ENCODE measurements around the gene TBCD. TPM values are rescaled to one million over a fixed set of nuclear protein-coding genes. Genes with fewer than 3 reads are reported as not detected.

The TBCD gene
- total RNA-seq, 2 donors from 2014 or later: 64.0 to 123 TPM

DNA sequence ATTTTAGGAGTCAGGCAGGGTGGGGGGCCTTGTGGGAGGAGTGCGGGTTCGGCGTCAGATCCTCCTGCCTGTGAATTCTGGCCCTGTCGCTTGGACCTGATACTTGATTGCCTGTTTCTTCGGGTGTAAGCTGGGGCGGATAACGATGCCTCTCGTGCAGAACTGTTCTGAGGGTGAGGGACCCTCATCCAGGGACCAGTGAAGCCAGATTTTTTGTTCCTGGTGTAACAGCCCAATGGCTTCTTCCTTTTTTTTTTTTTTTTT lies 1.3 kb downstream of the TBCD start:
- H3K36me3 ChIP-seq: no peaks in the 10 kb centered on the region
- WGBS: 43% methylated on average over 8 of the region's 8 CpGs
- no peaks in the 10 kb centered on the region for H3K9me3 ChIP-seq
- H3K4me1 ChIP-seq (replicated peaks): peaks cover 4% of the 10 kb centered on the region
- no peaks in the 10 kb centered on the region for H3K27me3 ChIP-seq (replicated peaks; ENCODE audit: insufficient read depth)
- H3K27ac ChIP-seq: no peak overlapping the region
- no peak for TF ChIP-seq POLR2A (IDR thresholded peaks at IDR 0.05)
- no peak for TF ChIP-seq POLR2AphosphoS5 (IDR thresholded peaks at IDR 0.05)
- TF ChIP-seq, protein P1, sequence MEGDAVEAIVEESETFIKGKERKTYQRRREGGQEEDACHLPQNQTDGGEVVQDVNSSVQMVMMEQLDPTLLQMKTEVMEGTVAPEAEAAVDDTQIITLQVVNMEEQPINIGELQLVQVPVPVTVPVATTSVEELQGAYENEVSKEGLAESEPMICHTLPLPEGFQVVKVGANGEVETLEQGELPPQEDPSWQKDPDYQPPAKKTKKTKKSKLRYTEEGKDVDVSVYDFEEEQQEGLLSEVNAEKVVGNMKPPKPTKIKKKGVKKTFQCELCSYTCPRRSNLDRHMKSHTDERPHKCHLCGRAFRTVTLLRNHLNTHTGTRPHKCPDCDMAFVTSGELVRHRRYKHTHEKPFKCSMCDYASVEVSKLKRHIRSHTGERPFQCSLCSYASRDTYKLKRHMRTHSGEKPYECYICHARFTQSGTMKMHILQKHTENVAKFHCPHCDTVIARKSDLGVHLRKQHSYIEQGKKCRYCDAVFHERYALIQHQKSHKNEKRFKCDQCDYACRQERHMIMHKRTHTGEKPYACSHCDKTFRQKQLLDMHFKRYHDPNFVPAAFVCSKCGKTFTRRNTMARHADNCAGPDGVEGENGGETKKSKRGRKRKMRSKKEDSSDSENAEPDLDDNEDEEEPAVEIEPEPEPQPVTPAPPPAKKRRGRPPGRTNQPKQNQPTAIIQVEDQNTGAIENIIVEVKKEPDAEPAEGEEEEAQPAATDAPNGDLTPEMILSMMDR (IDR thresholded peaks at IDR 0.05): no peak
- H3K4me3 ChIP-seq: no peak overlapping the region
- intact Hi-C loops (cut with DNase I): loop anchor here (5.0 kb wide), 1 partner anchor 106 kb away; the partner anchor contains the start of gene WDR45B
- no peak for DNase-seq (ENCODE audit: low spot score)

DNA sequence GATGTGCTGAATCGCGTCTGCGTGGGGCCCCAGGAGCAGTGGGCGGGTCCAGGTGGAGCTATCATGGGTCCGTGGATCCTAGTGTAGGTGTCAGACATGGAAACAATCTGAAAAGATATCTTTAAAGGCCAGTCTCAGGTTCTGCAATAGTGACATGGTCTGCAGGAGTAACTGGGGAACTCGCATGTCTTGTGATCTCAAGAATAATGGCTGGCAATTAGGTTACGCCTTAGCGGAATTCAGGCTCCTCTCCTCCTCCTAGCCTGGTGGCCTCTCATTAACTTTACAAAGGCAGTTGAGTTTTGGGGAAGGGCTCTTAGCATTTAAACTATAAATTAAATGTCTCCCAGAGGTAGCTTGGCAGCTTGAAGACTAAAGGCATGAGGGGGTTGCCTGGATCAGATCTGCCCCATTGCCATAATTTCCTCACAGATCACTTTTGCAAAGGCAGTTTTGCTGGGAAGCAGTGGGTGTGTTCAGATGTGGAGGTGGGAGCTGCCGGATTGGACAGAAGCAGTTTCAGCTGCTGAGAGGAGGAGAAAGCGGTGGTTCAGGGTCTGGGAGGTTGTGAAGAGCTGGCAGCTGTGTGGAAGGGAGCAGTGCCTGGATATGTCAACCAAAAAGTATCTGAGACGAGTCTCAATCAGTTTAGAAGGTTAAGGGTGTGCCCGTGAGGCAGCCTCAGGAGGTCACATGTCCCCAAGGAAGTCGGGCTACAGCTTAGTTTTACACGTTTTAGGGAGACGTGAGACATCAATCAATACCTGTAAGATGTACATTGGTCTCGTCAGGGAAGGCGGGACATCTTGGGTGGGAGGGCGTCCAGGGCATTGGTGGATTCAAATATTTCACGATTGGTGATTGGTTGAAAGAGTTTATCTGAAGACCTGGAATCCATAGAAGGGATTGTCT lies 2.7 kb downstream of the TBCD start:
- Histone ChIP-seq H3K27me3 (replicated peaks; ENCODE audit: insufficient read depth) (no peaks in the 10 kb centered on the region), H3K36me3 (no peaks in the 10 kb centered on the region), H3K9me3 (no peaks in the 10 kb centered on the region), H3K27ac (no peak overlapping the region), H3K4me1 (replicated peaks) (peaks cover 4% of the 10 kb centered on the region), H3K4me3 (no peak overlapping the region)
- 76% methylated on average over 19 of the region's 19 CpGs for WGBS
- intact Hi-C loops (cut with DNase I): loop anchor here (5.0 kb wide), 1 partner anchor 107 kb away; the partner anchor contains the start of gene WDR45B
- TF ChIP-seq POLR2A (IDR thresholded peaks at IDR 0.05) (no peak), POLR2AphosphoS5 (IDR thresholded peaks at IDR 0.05) (no peak)
- TF ChIP-seq, protein P1 (IDR thresholded peaks at IDR 0.05): no peak
- DNase-seq (ENCODE audit: low spot score): no peak

DNA sequence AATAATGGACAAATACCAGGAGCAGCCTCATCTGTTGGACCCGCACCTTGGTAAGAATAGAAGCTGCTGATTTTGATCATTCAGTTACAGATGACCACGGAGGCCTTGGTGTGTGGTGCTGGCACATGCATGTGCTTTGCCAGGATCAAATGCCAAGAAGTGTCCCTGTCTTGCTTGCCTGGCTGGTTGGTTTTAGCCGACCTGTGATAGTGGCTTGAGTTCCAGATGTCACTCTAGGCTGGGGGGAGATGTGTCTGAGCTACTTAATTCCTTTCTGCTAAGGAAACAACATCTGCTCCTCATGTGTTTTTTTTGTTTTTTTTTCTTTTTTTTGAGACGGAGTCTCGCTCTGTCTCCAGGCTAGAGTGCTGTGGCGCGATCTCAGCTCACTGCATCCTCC lies 4.3 kb downstream of the TBCD start:
- no peaks in the 10 kb centered on the region for H3K27me3 ChIP-seq (replicated peaks; ENCODE audit: insufficient read depth)
- intact Hi-C loops (cut with DNase I): no loop called here
- H3K27ac ChIP-seq: no peak overlapping the region
- no peaks in the 10 kb centered on the region for H3K9me3 ChIP-seq
- no peak overlapping the region for H3K4me3 ChIP-seq
- 87% methylated on average over 7 of the region's 7 CpGs for WGBS
- TF ChIP-seq POLR2A (IDR thresholded peaks at IDR 0.05) (no peak), POLR2AphosphoS5 (IDR thresholded peaks at IDR 0.05) (no peak)
- TF ChIP-seq, protein P1 (IDR thresholded peaks at IDR 0.05): no peak
- no peaks in the 10 kb centered on the region for H3K36me3 ChIP-seq
- peaks cover 4% of the 10 kb centered on the region for H3K4me1 ChIP-seq (replicated peaks)
- DNase-seq (ENCODE audit: low spot score): no peak

DNA sequence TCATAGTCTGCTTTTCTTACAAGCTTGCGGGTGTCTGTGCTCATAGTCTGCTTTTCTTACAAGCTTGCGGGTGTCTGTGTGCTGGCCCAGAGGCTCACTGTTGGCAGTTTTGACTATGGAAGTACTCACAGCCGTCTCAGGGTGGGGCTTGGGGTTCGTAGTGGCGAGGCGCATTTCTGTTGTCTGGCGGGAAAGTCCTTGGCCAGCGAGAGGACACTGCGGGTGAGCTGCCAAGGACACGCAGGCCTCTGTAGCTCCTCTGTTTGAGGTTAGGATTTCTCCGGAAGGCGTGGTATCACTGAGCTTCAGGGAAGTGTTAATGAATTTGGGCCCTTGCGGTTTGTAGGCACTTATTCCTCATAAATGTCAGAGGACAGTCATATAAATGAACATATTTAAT lies 13.5 kb downstream of the TBCD start:
- Histone ChIP-seq H3K36me3 (no peaks in the 10 kb centered on the region), H3K27ac (no peak overlapping the region), H3K27me3 (replicated peaks; ENCODE audit: insufficient read depth) (no peaks in the 10 kb centered on the region), H3K4me3 (no peak overlapping the region), H3K9me3 (no peaks in the 10 kb centered on the region), H3K4me1 (replicated peaks) (no peaks in the 10 kb centered on the region)
- WGBS: 49% methylated on average over 13 of the region's 13 CpGs
- intact Hi-C loops (cut with DNase I): no loop called here
- TF ChIP-seq POLR2AphosphoS5 (IDR thresholded peaks at IDR 0.05) (no peak), POLR2A (IDR thresholded peaks at IDR 0.05) (no peak)
- TF ChIP-seq, protein P1 (IDR thresholded peaks at IDR 0.05): no peak
- DNase-seq (ENCODE audit: low spot score): no peak
